COLO668 (cell line): ENCODE measurements around the gene NPR2.

Experiments
- DNase-seq: peaks from one replicate; lab custom pipeline; 2025; ENCODE audit not compliant: unreplicated experiment; lab: John Stamatoyannopoulos, UW

The NPR2 gene

GRCh38 chr9:35763181-35763580, 28.2 kb upstream of the NPR2 start:
- DNase-seq: no peak

DNA sequence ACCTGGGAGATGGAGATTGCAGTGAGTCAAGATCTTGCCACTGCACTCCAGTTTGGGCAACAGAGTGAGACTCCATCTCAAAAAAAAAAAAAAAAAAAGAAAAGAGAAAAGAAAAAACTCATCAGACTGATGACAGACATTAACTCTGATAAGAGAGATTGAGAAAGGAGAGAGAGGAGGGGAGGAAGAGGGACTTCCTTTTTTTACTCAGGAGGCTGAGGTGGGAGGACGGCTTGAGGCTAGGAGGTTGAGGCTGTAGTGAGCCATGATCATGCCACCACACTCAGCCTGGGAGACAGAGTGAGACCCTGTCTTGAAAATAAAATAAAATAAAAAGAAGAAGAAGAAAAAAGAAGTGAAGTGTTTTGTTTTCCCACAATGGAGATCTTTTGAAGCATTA, 27.6 kb upstream of the NPR2 start:
- no peak for DNase-seq

- DNase-seq: no peak
Measured at GRCh38 chr9:35766997-35767396, 24.4 kb upstream of the NPR2 start.

GRCh38 chr9:35767458-35767857, 23.9 kb upstream of the NPR2 start:
- DNase-seq: no peak

- DNase-seq: no peak
Measured at GRCh38 chr9:35769763-35770162, 21.6 kb upstream of the NPR2 start.

- DNase-seq: no peak
Measured at GRCh38 chr9:35771075-35771433, 20.3 kb upstream of the NPR2 start.

GRCh38 chr9:35771534-35771933, 19.9 kb upstream of the NPR2 start:
- DNase-seq: peak; percentile 10

DNA sequence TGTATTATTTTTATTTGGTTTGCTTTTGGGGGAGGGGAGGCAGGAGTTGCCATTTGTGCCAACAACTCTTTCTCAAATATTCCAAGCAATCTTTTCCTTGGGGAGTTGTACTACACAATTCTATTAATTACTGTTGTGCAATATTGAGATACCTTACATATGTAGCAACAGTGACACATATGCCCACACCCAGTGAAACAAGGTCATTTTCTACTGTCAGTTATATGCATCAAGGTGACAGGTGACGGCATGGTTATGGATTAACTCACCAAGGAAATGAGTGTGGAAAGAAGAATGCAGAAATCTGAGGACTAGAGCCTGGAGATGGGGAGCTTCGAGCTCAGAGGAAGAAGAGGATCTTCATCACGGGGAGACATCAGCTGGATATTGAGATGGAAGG, 19.4 kb upstream of the NPR2 start:
- DNase-seq: no peak

- peak; percentile 26 for DNase-seq
Measured at GRCh38 chr9:35774907-35775635, 16.3 kb upstream of the NPR2 start.

DNA sequence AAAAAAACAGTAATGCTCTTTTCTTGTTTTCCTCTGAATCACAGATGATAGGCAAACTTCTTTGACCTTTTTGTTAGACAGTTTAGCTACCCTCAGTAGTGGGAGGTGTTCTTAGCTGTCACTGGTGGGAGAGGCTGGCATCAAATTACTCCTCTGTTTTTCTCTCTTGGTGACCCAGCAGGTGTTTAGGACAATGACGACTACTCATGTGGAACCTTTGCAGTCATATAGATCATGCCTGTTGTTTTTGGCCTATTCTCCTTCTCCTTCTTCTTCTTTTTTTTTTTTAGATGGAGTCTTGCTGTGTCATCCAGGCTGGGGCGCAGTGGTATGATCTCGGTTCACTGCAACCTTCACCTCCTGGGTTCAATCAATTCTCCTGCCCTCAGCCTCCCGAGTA, 15.4 kb upstream of the NPR2 start:
- DNase-seq: peak; percentile 71

- no peak for DNase-seq
Measured at GRCh38 chr9:35778496-35778895, 12.9 kb upstream of the NPR2 start.

GRCh38 chr9:35781066-35781465, 10.3 kb upstream of the NPR2 start:
- no peak for DNase-seq

DNA sequence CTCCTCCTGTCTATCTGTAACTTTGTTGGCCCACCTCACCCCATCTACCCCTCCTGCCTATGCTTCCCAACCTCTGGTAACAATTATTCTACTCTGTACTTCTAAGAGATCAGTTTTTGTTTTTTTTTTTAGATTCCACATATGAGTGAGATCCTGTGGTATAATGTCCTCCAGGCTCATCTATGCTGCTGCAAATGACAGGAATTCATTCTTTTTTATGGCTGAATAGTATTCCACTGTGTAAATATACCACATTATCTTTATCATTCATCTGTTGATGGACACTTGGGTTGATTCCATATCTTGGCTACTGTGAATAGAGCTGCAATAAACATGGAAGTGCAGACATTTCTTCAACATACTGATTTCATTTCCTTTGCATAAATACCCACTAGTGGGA, 8.0 kb upstream of the NPR2 start:
- DNase-seq: no peak

GRCh38 chr9:35789541-35789940, 1.9 kb upstream of the NPR2 start:
- no peak for DNase-seq

- no peak for DNase-seq
Measured at GRCh38 chr9:35790025-35790384, 1.4 kb upstream of the NPR2 start.

- DNase-seq: peak; percentile 55
Measured at GRCh38 chr9:35790385-35791296, 750 bp upstream of the NPR2 start.

- no peak for DNase-seq
Measured at GRCh38 chr9:35792024-35792813, 828 bp downstream of the NPR2 start.

GRCh38 chr9:35792826-35793225, 1.4 kb downstream of the NPR2 start:
- DNase-seq: no peak

DNA sequence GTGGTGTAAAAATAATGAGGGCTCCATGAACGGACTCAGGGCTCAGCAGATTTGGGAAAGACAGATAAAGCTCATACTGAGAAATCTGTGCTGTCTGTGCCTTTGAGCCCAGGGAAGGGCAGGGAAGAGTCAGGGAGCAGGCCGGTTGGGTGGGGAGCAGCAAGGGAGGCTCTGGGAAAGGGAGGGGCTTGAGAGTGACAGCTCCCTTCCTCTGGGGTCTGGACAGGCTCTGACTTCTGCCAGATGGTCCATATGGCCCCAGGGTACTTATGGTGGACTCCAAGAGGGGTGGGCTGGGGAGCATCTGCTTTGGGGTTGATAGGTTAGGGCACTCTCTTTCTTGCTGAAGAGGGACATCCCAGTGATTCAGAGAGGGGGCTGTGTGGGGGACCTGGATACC, 2.1 kb downstream of the NPR2 start:
- no peak for DNase-seq

DNA sequence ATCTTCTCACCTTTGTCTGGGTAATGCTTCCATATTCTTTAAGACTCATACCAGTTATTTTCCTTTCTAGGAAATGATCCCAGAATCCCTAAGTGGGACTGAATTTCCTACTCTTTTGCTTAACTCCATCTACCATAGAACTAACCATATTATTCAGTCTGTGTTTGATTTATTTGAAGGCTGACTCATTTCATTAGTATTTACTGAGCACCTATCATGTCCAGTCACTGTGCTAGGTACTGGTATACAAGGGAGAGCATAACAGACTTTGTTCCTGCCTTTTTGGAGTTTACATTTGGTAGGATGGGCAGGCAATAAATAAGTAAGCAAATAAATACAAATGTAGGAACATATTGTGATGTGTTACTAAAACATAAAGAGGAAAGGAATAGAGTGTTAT, 4.3 kb downstream of the NPR2 start:
- DNase-seq: no peak

GRCh38 chr9:35797311-35798109, 6.1 kb downstream of the NPR2 start:
- no peak for DNase-seq
